CD14-positive monocyte (primary cell): Measurements from ENCODE around the gene FNDC3B. TPM values are rescaled to one million over a fixed set of nuclear protein-coding genes. Genes with fewer than 3 reads are reported as not detected.

Experiments used
- DNase-seq, 3 donors: peaks; one replicate each; pipeline ENCODE4 v3.0.0-alpha.2; 2011 to 2022
- H2AFZ ChIP-seq: 2 replicates; pipeline ENCODE4 v1.6.0; 2012; ENCODE audit warnings: mild to moderate bottlenecking, low read depth, low read length, inconsistent platforms; ENCODE audit not compliant: insufficient read depth, poor library complexity, severe bottlenecking
- H3K27ac ChIP-seq, 2 donors: 1 replicate in 1 of 2; 2 replicates in 1 of 2; pipeline ENCODE4 v1.5.1; 2012 to 2013; ENCODE audit warnings: low read length in 2 of 2, control low read depth in 1 of 2, inconsistent platforms in 1 of 2, low read depth in 1 of 2, mild to moderate bottlenecking in 1 of 2
- H3K27me3 ChIP-seq, 2 donors: one replicate each; pipeline versions ENCODE4 v1.6.0 to v1.6.1; 2011 to 2013; ENCODE audit warnings: low read length in 2 of 2; ENCODE audit not compliant: control insufficient read depth in 2 of 2, insufficient read depth in 2 of 2
- H3K36me3 ChIP-seq, 2 donors: replicated peaks in 1 of 2; 1 replicate in 1 of 2; 2 replicates in 1 of 2; pipeline versions ENCODE4 v1.5.1 to v1.6.1; 2012 to 2013; ENCODE audit warnings: low read length in 2 of 2, control low read depth in 1 of 2, inconsistent platforms in 1 of 2, mild to moderate bottlenecking in 1 of 2; ENCODE audit not compliant: insufficient read depth in 2 of 2, control insufficient read depth in 1 of 2
- H3K4me1 ChIP-seq, 2 donors: 1 replicate in 1 of 2; 2 replicates in 1 of 2; pipeline versions ENCODE4 v1.5.1 to v1.6.1; 2012 to 2013; ENCODE audit warnings: low read length in 2 of 2, control low read depth in 1 of 2, inconsistent platforms in 1 of 2, mild to moderate bottlenecking in 1 of 2, moderate library complexity in 1 of 2; ENCODE audit not compliant: insufficient read depth in 2 of 2, control insufficient read depth in 1 of 2
- H3K4me2 ChIP-seq: replicated peaks from 2 replicates; pipeline ENCODE3; 2012; ENCODE audit warnings: low read length, moderate library complexity, mild to moderate bottlenecking; ENCODE audit not compliant: poor library complexity, severe bottlenecking; ENCODE audit errors: extremely low read depth
- H3K4me3 ChIP-seq, 3 experiments: fragments of 200-600 bp in 1 of 3; sonication (generic) in 1 of 3; replicated peaks in 1 of 3; 1 replicate in 2 of 3; 2 replicates in 1 of 3; pipeline ENCODE4 v1.5.1; 2011 to 2013; ENCODE audit warnings: low read length in 3 of 3, mild to moderate bottlenecking in 3 of 3, control low read depth in 2 of 3, low read depth in 2 of 3, inconsistent platforms in 1 of 3, moderate library complexity in 1 of 3
- H3K79me2 ChIP-seq: 2 replicates; pipeline ENCODE4 v1.6.0; 2012; ENCODE audit warnings: mild to moderate bottlenecking, control low read depth, inconsistent platforms, low read length, moderate library complexity; ENCODE audit not compliant: insufficient read depth
- H3K9ac ChIP-seq: 2 replicates; pipeline ENCODE4 v1.6.0; 2017; ENCODE audit warnings: low read length, mild to moderate bottlenecking; ENCODE audit not compliant: insufficient read depth, poor library complexity, severe bottlenecking
- H3K9me3 ChIP-seq, 2 donors: replicated peaks in 1 of 2; 1 replicate in 1 of 2; 2 replicates in 1 of 2; pipeline versions ENCODE4 v1.5.1 to v1.6.1; 2012 to 2013; ENCODE audit warnings: low read length in 2 of 2, control low read depth in 1 of 2; ENCODE audit not compliant: control insufficient read depth in 1 of 2, insufficient read depth in 1 of 2
- H4K20me1 ChIP-seq: 2 replicates; pipeline ENCODE4 v1.6.0; 2012; ENCODE audit warnings: mild to moderate bottlenecking, low read length, control low read depth, moderate library complexity; ENCODE audit not compliant: insufficient read depth
- H3K27ac Mint-ChIP-seq, 7 donors: one replicate each; pipeline ENCODE4 v1.8.0; 2020; ENCODE audit warnings: mild to moderate bottlenecking in 7 of 7, mixed read lengths in 7 of 7, moderate library complexity in 6 of 7, inconsistent platforms in 2 of 7
- H3K27me3 Mint-ChIP-seq, 3 donors: one replicate each; pipeline ENCODE4 v1.8.0; 2021 to 2022; ENCODE audit warnings: low read depth in 3 of 3, mild to moderate bottlenecking in 3 of 3, mixed read lengths in 3 of 3, moderate library complexity in 3 of 3, inconsistent platforms in 1 of 3
- H3K36me3 Mint-ChIP-seq, 2 donors: one replicate each; pipeline ENCODE4 v1.8.0; 2020; ENCODE audit warnings: mixed read lengths in 2 of 2, inconsistent platforms in 1 of 2, mild to moderate bottlenecking in 1 of 2
- H3K4me1 Mint-ChIP-seq: one replicate; pipeline ENCODE4 v1.8.0; 2020; ENCODE audit warnings: mild to moderate bottlenecking, mixed read lengths
- H3K4me3 Mint-ChIP-seq, 2 donors: one replicate each; pipeline ENCODE4 v1.8.0; 2020; ENCODE audit warnings: mild to moderate bottlenecking in 2 of 2, mixed read lengths in 2 of 2, moderate library complexity in 1 of 2
- H3K9me3 Mint-ChIP-seq, 7 donors: one replicate each; pipeline ENCODE4 v1.8.0; 2020 to 2022; ENCODE audit warnings: mixed read lengths in 7 of 7, mild to moderate bottlenecking in 6 of 7, moderate library complexity in 6 of 7, inconsistent platforms in 2 of 7
- WGBS: methylation state at CpG from one replicate; pipeline ENCODE4 v1.1.5; 2013; ENCODE audit warnings: missing lambda C conversion rate; ENCODE audit not compliant: insufficient coverage; 5-methylcytosine and 5-hydroxymethylcytosine counted together
- intact Hi-C, 2 donors: fragments of 100-400 bp; cut with micrococcal nuclease; formaldehyde crosslinking; loops; one replicate each; pipeline versions ENCODE4 v1.15.0 to v1.15.1; 2023
- polyA plus RNA-seq, 3 donors: library from polyadenylated mRNA; depleted of rRNA in 1 of 3; unstranded in 2 of 3; stranded (reverse) in 1 of 3; fragments of 300-500 nt in 2 of 3; fragments of >200 nt in 1 of 3; fragmentation: Illumina TruSeq in 2 of 3; gene quantifications; 1 replicate in 2 of 3; 2 replicates in 1 of 3; pipeline ENCODE4 v1.2.3, GENCODE V29; 2012 to 2021
- TF ChIP-seq, protein P1 (sequence below): fragments of 200-600 bp; IDR thresholded peaks from one replicate; pipeline ENCODE4 v1.8.0; 2022; ENCODE audit warnings: antibody characterized with exemption, mild to moderate bottlenecking

The FNDC3B gene
- polyA plus RNA-seq, 3 donors, result 19.6 to 36.1 (median 25.7) TPM

GRCh38 chr3:172014145-172014544 lies 25.2 kb upstream of the FNDC3B start:
- no peaks in the 10 kb centered on the region for H4K20me1 ChIP-seq
- H3K4me3 ChIP-seq, result no peak overlapping the region
- peaks cover 3% of the 10 kb centered on the region for H3K4me1 Mint-ChIP-seq
- H3K27me3 ChIP-seq, result no peaks in the 10 kb centered on the region
- H3K4me2 ChIP-seq, result no peak overlapping the region
- H3K36me3 ChIP-seq, result no peaks in the 10 kb centered on the region
- H2AFZ ChIP-seq, result no peak overlapping the region
- intact Hi-C loops, result no loop called here
- no peak for DNase-seq
- H3K4me1 ChIP-seq, result no peaks in the 10 kb centered on the region
- TF ChIP-seq, protein P1, sequence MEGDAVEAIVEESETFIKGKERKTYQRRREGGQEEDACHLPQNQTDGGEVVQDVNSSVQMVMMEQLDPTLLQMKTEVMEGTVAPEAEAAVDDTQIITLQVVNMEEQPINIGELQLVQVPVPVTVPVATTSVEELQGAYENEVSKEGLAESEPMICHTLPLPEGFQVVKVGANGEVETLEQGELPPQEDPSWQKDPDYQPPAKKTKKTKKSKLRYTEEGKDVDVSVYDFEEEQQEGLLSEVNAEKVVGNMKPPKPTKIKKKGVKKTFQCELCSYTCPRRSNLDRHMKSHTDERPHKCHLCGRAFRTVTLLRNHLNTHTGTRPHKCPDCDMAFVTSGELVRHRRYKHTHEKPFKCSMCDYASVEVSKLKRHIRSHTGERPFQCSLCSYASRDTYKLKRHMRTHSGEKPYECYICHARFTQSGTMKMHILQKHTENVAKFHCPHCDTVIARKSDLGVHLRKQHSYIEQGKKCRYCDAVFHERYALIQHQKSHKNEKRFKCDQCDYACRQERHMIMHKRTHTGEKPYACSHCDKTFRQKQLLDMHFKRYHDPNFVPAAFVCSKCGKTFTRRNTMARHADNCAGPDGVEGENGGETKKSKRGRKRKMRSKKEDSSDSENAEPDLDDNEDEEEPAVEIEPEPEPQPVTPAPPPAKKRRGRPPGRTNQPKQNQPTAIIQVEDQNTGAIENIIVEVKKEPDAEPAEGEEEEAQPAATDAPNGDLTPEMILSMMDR, result no peak
- peaks cover 0 to 3% of the 10 kb centered on the region in 2 donors for H3K36me3 Mint-ChIP-seq
- no peaks in the 10 kb centered on the region for H3K9me3 ChIP-seq
- no peaks in the 10 kb centered on the region for H3K79me2 ChIP-seq
- peaks cover 0 to 5% (median 1%) of the 10 kb centered on the region in 7 donors for H3K9me3 Mint-ChIP-seq
- no peak overlapping the region for H3K27ac ChIP-seq
- no peak overlapping the region for H3K27ac Mint-ChIP-seq
- no peak overlapping the region for H3K4me3 Mint-ChIP-seq
- H3K27me3 Mint-ChIP-seq, result no peaks in the 10 kb centered on the region
- whole genome bisulfite sequencing, result 67% methylated on average over 1 of the region's 5 CpGs
- H3K9ac ChIP-seq, result no peak overlapping the region

DNA sequence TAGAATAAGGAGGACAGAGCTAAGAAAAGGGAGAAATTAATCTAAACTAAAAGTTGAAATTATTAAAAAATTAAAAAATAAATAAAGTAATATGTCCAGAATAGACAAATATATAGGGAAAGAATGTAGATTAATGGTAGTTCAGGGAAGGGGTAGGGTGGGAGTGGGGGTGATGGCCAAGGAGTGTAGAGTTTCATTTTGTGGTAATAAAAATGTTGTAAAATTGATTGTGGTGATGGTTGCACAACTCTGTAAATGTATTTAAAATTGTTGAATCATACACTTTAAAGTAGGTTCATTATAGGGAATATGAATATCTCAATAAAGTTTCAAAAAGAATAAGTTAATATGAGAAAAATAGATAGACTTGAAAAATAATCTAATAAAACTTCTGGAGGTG lies 21.0 kb upstream of the FNDC3B start:
- H3K4me3 Mint-ChIP-seq, result no peak overlapping the region
- peaks cover 3% of the 10 kb centered on the region for H3K4me1 Mint-ChIP-seq
- Histone ChIP-seq H3K36me3 (no peaks in the 10 kb centered on the region), H3K4me1 (no peaks in the 10 kb centered on the region), H3K4me3 (no peak overlapping the region), H3K4me2 (no peak overlapping the region), H3K9ac (no peak overlapping the region), H2AFZ (no peak overlapping the region), H3K79me2 (no peaks in the 10 kb centered on the region), H3K27ac (no peak overlapping the region), H3K9me3 (no peaks in the 10 kb centered on the region), H4K20me1 (no peaks in the 10 kb centered on the region), H3K27me3 (no peaks in the 10 kb centered on the region)
- intact Hi-C loops, result no loop called here
- H3K27ac Mint-ChIP-seq, result no peak overlapping the region
- no peaks in the 10 kb centered on the region for H3K27me3 Mint-ChIP-seq
- TF ChIP-seq, protein P1, result no peak
- peaks cover 0 to 5% (median 1%) of the 10 kb centered on the region in 7 donors for H3K9me3 Mint-ChIP-seq
- H3K36me3 Mint-ChIP-seq, result peaks cover 0 to 3% of the 10 kb centered on the region in 2 donors
- DNase-seq, result no peak
